SJCRH30 (cell line): ENCODE data around the gene THEMIS. TPM values are rescaled to one million over a fixed set of nuclear protein-coding genes. Genes with fewer than 3 reads are reported as not detected.
A peak's percentile ranks its signal among the peaks of the same experiment; 100 is the strongest.
"Not testable (repeated sequence)": the region's sequence is repeated elsewhere in the genome, so short reads cannot be mapped to it uniquely, and the experiment has no call there.

Source experiments
- DNase-seq, 2 experiments: peaks; one replicate each; pipeline ENCODE4 v3.0.0-alpha.2; 2015 to 2020
- H3K27ac ChIP-seq: fragments of 250-450 bp; sonication (Bioruptor Pico); 2 replicates; pipeline ENCODE4 v1.5.1; 2020; ENCODE audit warnings: mild to moderate bottlenecking, moderate library complexity
- H3K27me3 ChIP-seq: fragments of 250-450 bp; sonication (Bioruptor Pico); 2 replicates; pipeline ENCODE4 v1.5.1; 2020; ENCODE audit warnings: mild to moderate bottlenecking, moderate library complexity
- H3K36me3 ChIP-seq: fragments of 250-450 bp; sonication (Bioruptor Pico); 2 replicates; pipeline ENCODE4 v1.5.1; 2020; ENCODE audit warnings: mild to moderate bottlenecking, moderate library complexity
- H3K4me1 ChIP-seq: fragments of 250-450 bp; sonication (Bioruptor Pico); 2 replicates; pipeline ENCODE4 v1.5.1; 2020; ENCODE audit warnings: mild to moderate bottlenecking, moderate library complexity
- H3K4me3 ChIP-seq: fragments of 250-450 bp; sonication (Bioruptor Pico); 2 replicates; pipeline ENCODE4 v1.5.1; 2020; ENCODE audit warnings: mild to moderate bottlenecking, moderate library complexity
- H3K9me3 ChIP-seq: fragments of 250-450 bp; sonication (Bioruptor Pico); replicated peaks from 2 replicates; pipeline ENCODE4 v1.5.1; 2020; ENCODE audit warnings: mild to moderate bottlenecking, moderate library complexity
- total RNA-seq: library from RNA; depleted of rRNA; stranded (reverse); fragments of >200 nt; shearing (Covaris generic); gene quantifications from 2 replicates; pipeline ENCODE4 v1.2.3, GENCODE V29; 2014

The THEMIS gene
- total RNA-seq, 1 experiment from 2014 or later = 0.02 TPM

GRCh38 chr6:127718694-127719093, 182.2 kb downstream of the THEMIS start:
- no peak for DNase-seq
- Histone ChIP-seq H3K4me1 (no peaks in the 10 kb centered on the region), H3K27ac (no peak overlapping the region), H3K9me3 (no peaks in the 10 kb centered on the region), H3K36me3 (no peaks in the 10 kb centered on the region), H3K27me3 (no peaks in the 10 kb centered on the region), H3K4me3 (no peak overlapping the region)

GRCh38 chr6:127717384-127717783, 183.5 kb downstream of the THEMIS start:
- no peaks in the 10 kb centered on the region for H3K4me1 ChIP-seq
- DNase-seq = no peak

GRCh38 chr6:127716465-127716864, 184.4 kb downstream of the THEMIS start:
- no peak overlapping the region for H3K27ac ChIP-seq
- no peaks in the 10 kb centered on the region for H3K27me3 ChIP-seq

More at GRCh38 chr6:127717384-127717783, 183.5 kb downstream of the THEMIS start:
- no peak overlapping the region for H3K4me3 ChIP-seq
- no peaks in the 10 kb centered on the region for H3K27me3 ChIP-seq
- no peak overlapping the region for H3K27ac ChIP-seq
- no peaks in the 10 kb centered on the region for H3K36me3 ChIP-seq
- H3K9me3 ChIP-seq = no peaks in the 10 kb centered on the region

GRCh38 chr6:127710668-127711067, 190.2 kb downstream of the THEMIS start:
- H3K27me3 ChIP-seq = no peaks in the 10 kb centered on the region
- no peak for DNase-seq
- no peaks in the 10 kb centered on the region for H3K36me3 ChIP-seq
- H3K4me3 ChIP-seq = no peak overlapping the region
- no peak overlapping the region for H3K27ac ChIP-seq
- no peaks in the 10 kb centered on the region for H3K9me3 ChIP-seq
- no peaks in the 10 kb centered on the region for H3K4me1 ChIP-seq

More at GRCh38 chr6:127716465-127716864, 184.4 kb downstream of the THEMIS start:
- no peaks in the 10 kb centered on the region for H3K36me3 ChIP-seq
- DNase-seq = no peak
- H3K4me1 ChIP-seq = no peaks in the 10 kb centered on the region
- no peak overlapping the region for H3K4me3 ChIP-seq
- H3K9me3 ChIP-seq = no peaks in the 10 kb centered on the region

GRCh38 chr6:127706216-127706615, 194.6 kb downstream of the THEMIS start:
- Histone ChIP-seq H3K4me1 (no peaks in the 10 kb centered on the region), H3K9me3 (no peaks in the 10 kb centered on the region), H3K36me3 (no peaks in the 10 kb centered on the region), H3K4me3 (no peak overlapping the region), H3K27ac (no peak overlapping the region), H3K27me3 (no peaks in the 10 kb centered on the region)
- no peak for DNase-seq

- Histone ChIP-seq H3K27ac (no peak overlapping the region), H3K4me3 (no peak overlapping the region), H3K4me1 (no peaks in the 10 kb centered on the region), H3K36me3 (no peaks in the 10 kb centered on the region), H3K27me3 (0 out of 2 replicates have a peak, but pooled peaks cover 3% of the 10 kb centered on the region), H3K9me3 (no peaks in the 10 kb centered on the region)
- DNase-seq = no peak
Observed at GRCh38 chr6:127695108-127695507, 205.8 kb downstream of the THEMIS start.

- Histone ChIP-seq H3K4me3 (no peak overlapping the region), H3K27me3 (0 out of 2 replicates have a peak, but pooled peaks cover 3% of the 10 kb centered on the region), H3K9me3 (no peaks in the 10 kb centered on the region), H3K27ac (no peak overlapping the region), H3K4me1 (no peaks in the 10 kb centered on the region), H3K36me3 (no peaks in the 10 kb centered on the region)
- DNase-seq = no peak
Observed at GRCh38 chr6:127691146-127691545, 209.7 kb downstream of the THEMIS start.

GRCh38 chr6:127690588-127690987, 210.3 kb downstream of the THEMIS start:
- no peaks in the 10 kb centered on the region for H3K36me3 ChIP-seq
- no peak overlapping the region for H3K27ac ChIP-seq
- no peak overlapping the region for H3K4me3 ChIP-seq
- no peaks in the 10 kb centered on the region for H3K4me1 ChIP-seq
- H3K9me3 ChIP-seq = no peaks in the 10 kb centered on the region
- H3K27me3 ChIP-seq = 0 out of 2 replicates have a peak, but pooled peaks cover 3% of the 10 kb centered on the region
- no peak for DNase-seq

- Histone ChIP-seq H3K9me3 (no peaks in the 10 kb centered on the region), H3K36me3 (no peaks in the 10 kb centered on the region), H3K4me3 (no peak overlapping the region), H3K27me3 (0 out of 2 replicates have a peak, but pooled peaks cover 3% of the 10 kb centered on the region), H3K4me1 (no peaks in the 10 kb centered on the region), H3K27ac (no peak overlapping the region)
- DNase-seq = peak in 1 of 2 experiments; percentile 25
Observed at GRCh38 chr6:127690092-127690491, 210.8 kb downstream of the THEMIS start.

- H3K27me3 ChIP-seq, H3K36me3 ChIP-seq, H3K9me3 ChIP-seq, H3K4me3 ChIP-seq, H3K27ac ChIP-seq, DNase-seq, H3K4me1 ChIP-seq: not testable (repeated sequence)
Observed at GRCh38 chr6:127687490-127687889, 213.4 kb downstream of the THEMIS start.

- no peaks in the 10 kb centered on the region for H3K9me3 ChIP-seq
- no peak overlapping the region for H3K27ac ChIP-seq
- no peaks in the 10 kb centered on the region for H3K27me3 ChIP-seq
- no peak overlapping the region for H3K4me3 ChIP-seq
- no peaks in the 10 kb centered on the region for H3K36me3 ChIP-seq
- H3K4me1 ChIP-seq = no peaks in the 10 kb centered on the region
- no peak for DNase-seq
Observed at GRCh38 chr6:127686084-127686483, 214.8 kb downstream of the THEMIS start.

GRCh38 chr6:127684501-127684900, 216.4 kb downstream of the THEMIS start:
- H3K27ac ChIP-seq = no peak overlapping the region
- no peaks in the 10 kb centered on the region for H3K9me3 ChIP-seq
- no peak overlapping the region for H3K4me3 ChIP-seq
- H3K27me3 ChIP-seq = no peaks in the 10 kb centered on the region
- no peaks in the 10 kb centered on the region for H3K36me3 ChIP-seq
- H3K4me1 ChIP-seq = no peaks in the 10 kb centered on the region
- DNase-seq = no peak
